SKM-1 treated with dmso at 0.1 percent for 144 hours (cell line): ENCODE results near the gene JAK3.
"Not testable (repeated sequence)": the region's sequence is repeated elsewhere in the genome, so short reads cannot be mapped to it uniquely, and the experiment has no call there.

Source experiments
- DNase-seq: peaks from one replicate; lab custom pipeline; 2025; ENCODE audit not compliant: unreplicated experiment; lab: John Stamatoyannopoulos, UW

Gene JAK3

DNA sequence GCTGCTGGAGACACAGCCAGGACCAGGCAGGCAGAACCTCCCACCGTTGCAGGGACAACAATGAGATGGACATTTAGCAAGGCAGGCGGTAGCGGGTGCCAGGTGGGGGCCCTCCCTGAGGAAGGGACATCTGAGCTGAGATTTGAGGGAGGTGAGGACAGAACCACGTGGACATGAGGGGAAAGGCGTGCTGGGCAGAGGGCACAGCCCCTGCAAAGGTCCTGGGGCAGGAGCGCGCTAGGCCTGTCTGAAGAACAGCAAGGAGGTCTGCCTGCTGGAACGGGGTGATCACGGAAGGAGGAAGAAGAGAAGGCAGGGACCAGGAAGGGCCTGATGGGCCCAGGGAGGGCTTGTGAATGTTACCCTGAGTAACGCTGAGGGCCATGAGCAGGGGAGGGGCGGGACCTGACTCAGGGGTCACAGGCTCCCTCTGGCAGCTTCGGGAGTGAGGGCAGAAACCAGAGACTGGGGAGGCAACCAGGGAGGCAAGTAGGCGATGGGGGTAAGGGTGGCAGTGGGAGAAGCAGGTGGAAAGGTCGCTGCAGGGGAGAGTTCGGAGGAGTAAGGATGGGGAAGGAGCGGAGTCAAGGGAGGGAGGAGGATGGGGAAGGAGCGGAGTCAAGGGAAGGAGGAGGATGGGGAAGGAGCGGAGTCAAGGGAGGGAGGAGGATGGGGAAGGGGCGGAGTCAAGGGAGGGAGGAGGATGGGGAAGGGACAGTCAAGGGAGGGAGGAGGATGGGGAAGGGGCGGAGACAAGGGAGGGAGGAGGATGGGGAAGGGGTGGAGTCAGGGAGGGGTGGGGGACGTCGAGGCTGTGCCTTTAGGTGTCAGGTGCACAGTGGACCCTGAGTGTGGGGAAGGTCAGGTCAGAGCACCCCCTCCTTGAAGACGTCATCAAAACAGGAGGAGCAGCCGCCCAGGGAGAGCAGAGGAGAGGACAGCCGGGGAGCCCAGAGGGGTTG lies 68.5 kb downstream of the JAK3 start:
- no peak for DNase-seq

DNA sequence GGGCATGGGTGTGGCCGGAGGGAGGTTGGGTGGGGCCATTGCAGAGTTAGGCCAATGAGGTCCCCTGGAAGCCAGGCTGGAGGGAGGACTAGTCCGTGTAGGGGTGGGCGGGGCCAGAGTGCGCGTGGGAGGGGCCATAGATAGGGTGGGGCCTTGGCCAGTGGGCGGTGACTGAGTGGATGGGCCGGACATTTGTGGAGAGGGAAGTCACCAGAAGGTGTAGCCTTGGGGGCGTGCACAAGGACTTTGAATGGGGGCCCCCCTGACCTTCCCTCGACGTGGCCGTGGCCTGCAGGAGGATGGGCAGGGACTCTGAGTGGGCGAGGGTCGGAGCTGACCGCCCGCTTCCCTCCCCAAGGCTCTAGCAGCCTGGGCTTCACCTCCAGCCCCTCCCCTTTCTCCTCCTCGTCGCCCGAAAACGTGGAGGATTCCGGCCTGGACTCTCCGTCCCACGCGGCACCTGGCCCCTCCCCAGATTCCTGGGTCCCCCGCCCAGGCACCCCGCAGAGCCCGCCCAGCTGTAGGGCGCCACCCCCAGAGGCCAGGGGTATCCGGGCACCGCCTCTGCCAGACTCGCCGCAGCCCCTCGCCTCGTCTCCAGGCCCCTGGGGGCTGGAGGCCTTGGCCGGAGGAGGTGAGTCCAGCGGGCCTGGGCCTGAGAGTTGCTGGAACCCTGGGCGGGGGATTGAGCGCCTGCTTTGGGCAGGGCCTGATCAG lies 69.4 kb downstream of the JAK3 start:
- DNase-seq: no peak

- DNase-seq: not testable (repeated sequence)
Measured at GRCh38 chr19:17777840-17778239, 69.9 kb downstream of the JAK3 start.

DNA sequence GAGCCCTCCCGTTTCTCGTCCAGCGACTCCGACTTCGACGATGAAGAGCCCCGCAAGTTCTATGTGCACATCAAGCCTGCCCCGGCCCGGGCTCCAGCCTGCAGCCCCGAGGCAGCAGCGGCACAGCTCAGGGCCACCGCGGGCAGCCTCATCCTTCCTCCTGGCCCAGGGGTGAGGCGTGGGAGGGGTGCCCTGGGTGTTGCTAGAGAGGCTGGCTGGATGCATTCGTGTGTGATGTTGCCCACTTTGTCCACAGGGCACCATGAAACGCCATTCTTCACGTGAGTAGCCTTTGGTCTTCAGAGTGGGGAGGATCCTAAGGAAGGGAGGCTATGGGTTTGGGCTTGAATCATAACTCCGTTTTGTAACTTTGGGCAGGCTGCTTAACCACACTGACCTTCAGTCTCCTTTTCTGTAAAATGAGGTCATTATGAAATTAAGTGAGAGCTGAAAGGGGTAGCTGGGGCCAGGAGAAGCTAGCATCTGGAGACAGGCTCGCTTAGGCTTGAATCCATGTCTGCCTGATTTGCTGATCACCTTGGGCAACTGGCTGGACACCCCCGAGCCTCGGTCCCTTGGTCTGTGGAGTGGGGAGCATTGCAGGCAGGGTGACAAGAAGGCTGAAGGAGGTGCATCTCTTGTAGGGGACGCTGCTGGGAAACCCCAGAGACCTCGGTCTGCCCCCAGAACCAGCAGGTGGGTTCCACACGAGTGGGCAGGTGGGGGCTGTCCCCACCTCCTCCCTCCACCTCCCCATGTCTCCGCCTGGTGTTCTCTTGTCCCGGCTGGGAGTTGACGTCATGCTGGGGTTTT lies 71.6 kb downstream of the JAK3 start:
- DNase-seq: no peak

DNA sequence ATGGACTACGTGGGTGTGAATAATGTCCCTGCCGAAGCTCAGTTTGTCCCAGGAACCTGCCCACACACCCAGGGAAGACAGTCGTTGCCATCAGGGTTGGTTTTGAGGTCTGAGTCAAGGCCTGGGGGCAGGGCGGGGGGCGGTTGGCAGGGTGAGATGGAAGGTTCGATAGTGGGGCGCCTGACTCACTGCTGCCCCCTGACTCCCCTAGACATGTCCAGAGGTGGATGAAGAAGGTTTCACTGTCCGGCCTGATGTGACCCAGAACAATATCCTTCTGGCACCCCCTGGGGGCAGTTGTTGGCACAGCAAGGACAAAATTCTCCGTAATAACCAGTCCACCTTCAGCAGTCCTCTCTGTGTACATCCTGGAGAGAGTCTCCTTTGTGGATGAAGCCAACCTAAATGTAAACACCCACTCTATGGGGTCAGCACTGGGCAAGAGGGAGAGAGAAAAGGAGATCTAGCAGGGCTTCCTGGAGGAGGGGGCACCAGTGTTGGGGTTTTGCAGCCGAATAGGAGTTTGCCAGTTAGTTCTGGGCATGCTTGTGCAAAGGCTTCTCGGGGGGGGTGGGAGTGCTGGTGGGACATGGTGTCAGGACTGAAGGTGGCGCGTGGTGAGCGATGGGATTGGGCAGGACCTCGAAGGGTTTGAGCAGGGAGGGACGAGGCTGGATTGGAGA lies 72.4 kb downstream of the JAK3 start:
- DNase-seq: peak; percentile 30
